HL-60 (cell line): ENCODE data around the gene SCG3.

Experiments
- GABPA ChIP-seq: IDR thresholded peaks from 2 replicates; pipeline ENCODE4 v1.6.1; 2012; ENCODE audit warnings: low read depth
- TF ChIP-seq, protein P1 (sequence below): IDR thresholded peaks from one replicate; pipeline ENCODE4 v1.5.1; 2011; ENCODE audit warnings: low read length, control low read depth, inconsistent platforms; ENCODE audit not compliant: insufficient read depth
- TF ChIP-seq, protein P2 (sequence below): IDR thresholded peaks from 2 replicates; pipeline ENCODE4 v1.6.1; 2012; ENCODE audit warnings: low read depth; ENCODE audit not compliant: insufficient replicate concordance

DNA sequence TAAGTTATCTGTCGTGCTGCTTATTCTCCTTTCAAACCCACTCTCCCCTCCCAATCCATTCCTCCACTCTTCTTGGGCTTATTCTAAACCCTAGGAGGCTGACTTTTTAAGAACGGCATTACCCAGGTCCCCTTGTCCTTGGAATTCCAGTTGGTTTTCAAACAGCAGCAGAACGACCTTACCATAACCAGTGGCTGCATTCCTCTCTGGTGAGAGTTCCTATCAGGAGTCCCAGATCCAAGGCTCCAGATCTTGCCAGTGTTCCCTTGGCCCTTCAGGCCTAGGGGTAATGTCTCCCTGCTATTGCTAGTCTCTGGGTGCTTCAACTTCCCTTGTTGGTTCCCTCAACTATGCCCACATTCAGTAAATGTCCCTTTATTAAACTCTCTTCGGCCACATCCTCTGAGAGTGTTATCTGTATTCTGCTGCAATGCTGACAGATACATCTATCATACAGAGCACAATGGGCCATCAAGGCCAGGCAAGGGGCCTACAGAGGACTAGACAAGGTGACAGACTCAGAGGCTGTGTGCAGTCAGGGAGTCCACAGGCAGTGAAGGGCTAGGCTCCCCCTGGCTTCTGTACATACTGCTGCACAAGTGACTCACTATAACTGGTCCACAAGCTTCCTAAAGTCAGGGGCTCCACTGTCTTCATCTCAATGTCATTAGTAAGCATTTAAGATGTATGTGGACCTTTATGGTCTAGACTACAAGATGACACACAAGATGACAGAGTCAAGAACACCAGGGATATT lies 46.0 kb downstream of the SCG3 start:
- TF ChIP-seq, protein P1, sequence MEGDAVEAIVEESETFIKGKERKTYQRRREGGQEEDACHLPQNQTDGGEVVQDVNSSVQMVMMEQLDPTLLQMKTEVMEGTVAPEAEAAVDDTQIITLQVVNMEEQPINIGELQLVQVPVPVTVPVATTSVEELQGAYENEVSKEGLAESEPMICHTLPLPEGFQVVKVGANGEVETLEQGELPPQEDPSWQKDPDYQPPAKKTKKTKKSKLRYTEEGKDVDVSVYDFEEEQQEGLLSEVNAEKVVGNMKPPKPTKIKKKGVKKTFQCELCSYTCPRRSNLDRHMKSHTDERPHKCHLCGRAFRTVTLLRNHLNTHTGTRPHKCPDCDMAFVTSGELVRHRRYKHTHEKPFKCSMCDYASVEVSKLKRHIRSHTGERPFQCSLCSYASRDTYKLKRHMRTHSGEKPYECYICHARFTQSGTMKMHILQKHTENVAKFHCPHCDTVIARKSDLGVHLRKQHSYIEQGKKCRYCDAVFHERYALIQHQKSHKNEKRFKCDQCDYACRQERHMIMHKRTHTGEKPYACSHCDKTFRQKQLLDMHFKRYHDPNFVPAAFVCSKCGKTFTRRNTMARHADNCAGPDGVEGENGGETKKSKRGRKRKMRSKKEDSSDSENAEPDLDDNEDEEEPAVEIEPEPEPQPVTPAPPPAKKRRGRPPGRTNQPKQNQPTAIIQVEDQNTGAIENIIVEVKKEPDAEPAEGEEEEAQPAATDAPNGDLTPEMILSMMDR = no peak
- TF ChIP-seq GABPA = no peak
- TF ChIP-seq, protein P2, sequence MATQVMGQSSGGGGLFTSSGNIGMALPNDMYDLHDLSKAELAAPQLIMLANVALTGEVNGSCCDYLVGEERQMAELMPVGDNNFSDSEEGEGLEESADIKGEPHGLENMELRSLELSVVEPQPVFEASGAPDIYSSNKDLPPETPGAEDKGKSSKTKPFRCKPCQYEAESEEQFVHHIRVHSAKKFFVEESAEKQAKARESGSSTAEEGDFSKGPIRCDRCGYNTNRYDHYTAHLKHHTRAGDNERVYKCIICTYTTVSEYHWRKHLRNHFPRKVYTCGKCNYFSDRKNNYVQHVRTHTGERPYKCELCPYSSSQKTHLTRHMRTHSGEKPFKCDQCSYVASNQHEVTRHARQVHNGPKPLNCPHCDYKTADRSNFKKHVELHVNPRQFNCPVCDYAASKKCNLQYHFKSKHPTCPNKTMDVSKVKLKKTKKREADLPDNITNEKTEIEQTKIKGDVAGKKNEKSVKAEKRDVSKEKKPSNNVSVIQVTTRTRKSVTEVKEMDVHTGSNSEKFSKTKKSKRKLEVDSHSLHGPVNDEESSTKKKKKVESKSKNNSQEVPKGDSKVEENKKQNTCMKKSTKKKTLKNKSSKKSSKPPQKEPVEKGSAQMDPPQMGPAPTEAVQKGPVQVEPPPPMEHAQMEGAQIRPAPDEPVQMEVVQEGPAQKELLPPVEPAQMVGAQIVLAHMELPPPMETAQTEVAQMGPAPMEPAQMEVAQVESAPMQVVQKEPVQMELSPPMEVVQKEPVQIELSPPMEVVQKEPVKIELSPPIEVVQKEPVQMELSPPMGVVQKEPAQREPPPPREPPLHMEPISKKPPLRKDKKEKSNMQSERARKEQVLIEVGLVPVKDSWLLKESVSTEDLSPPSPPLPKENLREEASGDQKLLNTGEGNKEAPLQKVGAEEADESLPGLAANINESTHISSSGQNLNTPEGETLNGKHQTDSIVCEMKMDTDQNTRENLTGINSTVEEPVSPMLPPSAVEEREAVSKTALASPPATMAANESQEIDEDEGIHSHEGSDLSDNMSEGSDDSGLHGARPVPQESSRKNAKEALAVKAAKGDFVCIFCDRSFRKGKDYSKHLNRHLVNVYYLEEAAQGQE = no peak
